AG20443 (cell line): ENCODE measurements around the gene PRAMEF18.
"Not testable (repeated sequence)": the region's sequence is repeated elsewhere in the genome, so short reads cannot be mapped to it uniquely, and the experiment has no call there.

Source experiments
- DNase-seq: peaks from one replicate; pipeline ENCODE4 v3.0.0; 2012; ENCODE audit warnings: low spot score, mixed read lengths

Gene PRAMEF18

GRCh38 chr1:13225675-13226204, at the start of gene PRAMEF18:
TSS of gene PRAMEF18 (minus strand) at chr1:13226154. CDS start at chr1:13226106, 48 bp downstream.
- DNase-seq = not testable (repeated sequence)

- not testable (repeated sequence) for DNase-seq
These were observed 39.2 kb upstream of the PRAMEF18 start for GRCh38 chr1:13265124-13265523.

- DNase-seq = not testable (repeated sequence)
These were observed 27.9 kb upstream of the PRAMEF18 start, which contains the start of gene PRAMEF5 for GRCh38 chr1:13253898-13254297. TSS of gene PRAMEF5 (plus strand) at chr1:13254198. CDS start at chr1:13259269, 5,071 bp downstream.

- not testable (repeated sequence) for DNase-seq
These were observed 21.2 kb upstream of the PRAMEF18 start for GRCh38 chr1:13247122-13247521.

- DNase-seq = not testable (repeated sequence)
These were observed 20.6 kb upstream of the PRAMEF18 start for GRCh38 chr1:13246554-13246871.

- DNase-seq = not testable (repeated sequence)
These were observed 20.0 kb upstream of the PRAMEF18 start for GRCh38 chr1:13245841-13246553.

GRCh38 chr1:13243536-13244263, 17.7 kb upstream of the PRAMEF18 start:
- DNase-seq = not testable (repeated sequence)

- not testable (repeated sequence) for DNase-seq
These were observed 13.7 kb upstream of the PRAMEF18 start for GRCh38 chr1:13239633-13240032.

- not testable (repeated sequence) for DNase-seq
These were observed 11.6 kb upstream of the PRAMEF18 start for GRCh38 chr1:13237572-13237971.

- not testable (repeated sequence) for DNase-seq
These were observed 8.1 kb upstream of the PRAMEF18 start for GRCh38 chr1:13234057-13234456.

GRCh38 chr1:13232056-13232455, 6.1 kb upstream of the PRAMEF18 start:
- DNase-seq = not testable (repeated sequence)

- DNase-seq = not testable (repeated sequence)
These were observed 5.3 kb upstream of the PRAMEF18 start for GRCh38 chr1:13231061-13231750.

GRCh38 chr1:13230601-13231000, 4.6 kb upstream of the PRAMEF18 start:
- DNase-seq = not testable (repeated sequence)

GRCh38 chr1:13230096-13230495, 4.1 kb upstream of the PRAMEF18 start:
- DNase-seq = not testable (repeated sequence)

GRCh38 chr1:13228343-13228781, 2.4 kb upstream of the PRAMEF18 start:
- no peak for DNase-seq

GRCh38 chr1:13227271-13228055, 1.5 kb upstream of the PRAMEF18 start:
- not testable (repeated sequence) for DNase-seq

- no peak for DNase-seq
These were observed 1.4 kb downstream of the PRAMEF18 start for GRCh38 chr1:13224480-13225060.

GRCh38 chr1:13222788-13223187, 3.2 kb downstream of the PRAMEF18 start:
- DNase-seq = not testable (repeated sequence)

GRCh38 chr1:13219203-13219602, 6.8 kb downstream of the PRAMEF18 start:
- DNase-seq = not testable (repeated sequence)

- not testable (repeated sequence) for DNase-seq
These were observed 9.3 kb downstream of the PRAMEF18 start for GRCh38 chr1:13216619-13217018.

GRCh38 chr1:13208712-13209111, 17.2 kb downstream of the PRAMEF18 start:
- DNase-seq = not testable (repeated sequence)
